Activated CD4-positive, alpha-beta memory T cell treated with anti-CD3 and anti-CD28 coated beads for 36 hours (primary cell): ENCODE data around the gene ZNF77. TPM values are rescaled to one million over a fixed set of nuclear protein-coding genes. Genes with fewer than 3 reads are reported as not detected.
"Not testable (repeated sequence)": the region's sequence is repeated elsewhere in the genome, so short reads cannot be mapped to it uniquely, and the experiment has no call there.

Source experiments
- CTCF ChIA-PET: fragments of 350-600 bp; sonication (Branson Sonifier 250); formaldehyde crosslinking; loops from one replicate; lab custom pipeline; 2021; ENCODE audit warnings: antibody characterized with exemption, inconsistent platforms; lab: Charles Lee
- POLR2A ChIA-PET: fragments of 350-600 bp; sonication (Branson Sonifier 250); formaldehyde crosslinking; loops from one replicate; lab custom pipeline; 2021; ENCODE audit warnings: antibody characterized with exemption; lab: Charles Lee
- DNase-seq: peaks from one replicate; pipeline ENCODE4 v3.0.0-alpha.2; 2020
- H3K27ac Mint-ChIP-seq: one replicate; pipeline ENCODE4 v1.8.0; 2021; ENCODE audit warnings: mixed read lengths
- H3K27me3 Mint-ChIP-seq: one replicate; pipeline ENCODE4 v1.8.0; 2021; ENCODE audit warnings: mixed read lengths
- H3K36me3 Mint-ChIP-seq: one replicate; pipeline ENCODE4 v1.8.0; 2021; ENCODE audit warnings: mixed read lengths
- H3K4me1 Mint-ChIP-seq: one replicate; pipeline ENCODE4 v1.8.0; 2021; ENCODE audit warnings: low read depth, mixed read lengths
- H3K4me3 Mint-ChIP-seq: one replicate; pipeline ENCODE4 v1.8.0; 2021; ENCODE audit warnings: mild to moderate bottlenecking, mixed read lengths
- H3K9me3 Mint-ChIP-seq: one replicate; pipeline ENCODE4 v1.8.0; 2021; ENCODE audit warnings: mixed read lengths
- intact Hi-C: fragments of 100-400 bp; cut with micrococcal nuclease; formaldehyde crosslinking; loops from one replicate; pipeline ENCODE4 v1.15.1; 2023
- total RNA-seq, 2 experiments: library from RNA; stranded (reverse); gene quantifications; one replicate each; pipeline ENCODE4 v1.2.3, GENCODE V29; 2021

The ZNF77 gene
- 1 to 10 TPM; 4.3 to 4.8 TPM for total RNA-seq

- peak within 1 kb of the TSS; percentile 96 for H3K4me3 Mint-ChIP-seq
- DNase-seq: peak; percentile 99
- no peaks in the 10 kb centered on the region for H3K27me3 Mint-ChIP-seq
- CTCF ChIA-PET: interaction anchor here (1.0 to 1.7 kb wide), 2 partner anchors 10 to 57 kb away, joined by 3 to 7 read pairs; no protein-coding TSS in a partner anchor
- peaks cover 32% of the 10 kb centered on the region for H3K4me1 Mint-ChIP-seq
- POLR2A ChIA-PET: interaction anchor here (0.6 to 0.8 kb wide), 2 partner anchors 10 to 21 kb away, joined by 3 read pairs; no protein-coding TSS in a partner anchor
- intact Hi-C loops: loop anchor here (2.0 kb wide), 1 partner anchor 44 kb away; the partner anchor contains the start of gene ZNF57
- H3K9me3 Mint-ChIP-seq: no peaks in the 10 kb centered on the region
- peak within 1 kb of the TSS; percentile 90 for H3K27ac Mint-ChIP-seq
- H3K36me3 Mint-ChIP-seq: peaks cover 8% of the 10 kb centered on the region
Observed at GRCh38 chr19:2944775-2945574, at the start of gene ZNF77. Gene ZNF77 (minus strand): TSS chr19:2944971. CDS start chr19:2944840, 131 bp downstream.

- Mint-ChIP-seq H3K4me3 (no peak overlapping the region), H3K27ac (no peak overlapping the region), H3K4me1 (no peaks in the 10 kb centered on the region), H3K36me3 (no peaks in the 10 kb centered on the region), H3K9me3 (no peaks in the 10 kb centered on the region), H3K27me3 (no peaks in the 10 kb centered on the region)
- no peak for DNase-seq
- ChIA-PET POLR2A (no interaction called here), CTCF (no interaction called here)
- intact Hi-C loops: no loop called here
Observed at GRCh38 chr19:2993579-2993978, 48.8 kb upstream of the ZNF77 start.

GRCh38 chr19:2992958-2993357, 48.2 kb upstream of the ZNF77 start:
- CTCF ChIA-PET: no interaction called here
- no peaks in the 10 kb centered on the region for H3K4me1 Mint-ChIP-seq
- no peak overlapping the region for H3K4me3 Mint-ChIP-seq
- DNase-seq: no peak
- POLR2A ChIA-PET: no interaction called here
- no peaks in the 10 kb centered on the region for H3K27me3 Mint-ChIP-seq
- intact Hi-C loops: no loop called here
- no peaks in the 10 kb centered on the region for H3K36me3 Mint-ChIP-seq
- no peaks in the 10 kb centered on the region for H3K9me3 Mint-ChIP-seq
- no peak overlapping the region for H3K27ac Mint-ChIP-seq

- H3K27ac Mint-ChIP-seq, intact Hi-C loops, H3K9me3 Mint-ChIP-seq, DNase-seq, H3K4me3 Mint-ChIP-seq, CTCF ChIA-PET, POLR2A ChIA-PET, H3K4me1 Mint-ChIP-seq, H3K27me3 Mint-ChIP-seq, H3K36me3 Mint-ChIP-seq: not testable (repeated sequence)
Observed at GRCh38 chr19:2992333-2992732, 47.6 kb upstream of the ZNF77 start.

GRCh38 chr19:2989236-2989946, 44.6 kb upstream of the ZNF77 start:
- intact Hi-C loops: no loop called here
- ChIA-PET POLR2A (no interaction called here), CTCF (interaction anchor here (1.2 kb wide), 1 partner anchor 119 kb away, joined by 3 read pairs; no protein-coding TSS in a partner anchor)
- no peaks in the 10 kb centered on the region for H3K36me3 Mint-ChIP-seq
- no peak overlapping the region for H3K4me3 Mint-ChIP-seq
- H3K9me3 Mint-ChIP-seq: no peaks in the 10 kb centered on the region
- no peaks in the 10 kb centered on the region for H3K4me1 Mint-ChIP-seq
- no peak overlapping the region for H3K27ac Mint-ChIP-seq
- no peaks in the 10 kb centered on the region for H3K27me3 Mint-ChIP-seq
- DNase-seq: no peak

GRCh38 chr19:2988568-2988967, 43.8 kb upstream of the ZNF77 start:
- no peak overlapping the region for H3K27ac Mint-ChIP-seq
- H3K36me3 Mint-ChIP-seq: no peaks in the 10 kb centered on the region
- intact Hi-C loops: no loop called here
- no peaks in the 10 kb centered on the region for H3K9me3 Mint-ChIP-seq
- H3K27me3 Mint-ChIP-seq: peaks cover 3% of the 10 kb centered on the region
- POLR2A ChIA-PET: no interaction called here
- H3K4me3 Mint-ChIP-seq: no peak overlapping the region
- DNase-seq: no peak
- CTCF ChIA-PET: no interaction called here
- peaks cover under 1% of the 10 kb centered on the region for H3K4me1 Mint-ChIP-seq

GRCh38 chr19:2987797-2988196, 43.0 kb upstream of the ZNF77 start:
- ChIA-PET POLR2A (no interaction called here), CTCF (no interaction called here)
- Mint-ChIP-seq H3K9me3 (no peaks in the 10 kb centered on the region), H3K36me3 (no peaks in the 10 kb centered on the region), H3K27me3 (peaks cover 8% of the 10 kb centered on the region), H3K4me1 (peaks cover 6% of the 10 kb centered on the region), H3K4me3 (no peak overlapping the region), H3K27ac (no peak overlapping the region)
- intact Hi-C loops: no loop called here
- DNase-seq: no peak

GRCh38 chr19:2986951-2987524, 42.3 kb upstream of the ZNF77 start:
- intact Hi-C loops: no loop called here
- CTCF ChIA-PET: no interaction called here
- H3K9me3 Mint-ChIP-seq: no peaks in the 10 kb centered on the region
- POLR2A ChIA-PET: no interaction called here
- H3K27ac Mint-ChIP-seq: no peak overlapping the region
- peaks cover 6% of the 10 kb centered on the region for H3K4me1 Mint-ChIP-seq
- no peaks in the 10 kb centered on the region for H3K36me3 Mint-ChIP-seq
- H3K4me3 Mint-ChIP-seq: no peak overlapping the region
- H3K27me3 Mint-ChIP-seq: peaks cover 10% of the 10 kb centered on the region
- no peak for DNase-seq

DNA sequence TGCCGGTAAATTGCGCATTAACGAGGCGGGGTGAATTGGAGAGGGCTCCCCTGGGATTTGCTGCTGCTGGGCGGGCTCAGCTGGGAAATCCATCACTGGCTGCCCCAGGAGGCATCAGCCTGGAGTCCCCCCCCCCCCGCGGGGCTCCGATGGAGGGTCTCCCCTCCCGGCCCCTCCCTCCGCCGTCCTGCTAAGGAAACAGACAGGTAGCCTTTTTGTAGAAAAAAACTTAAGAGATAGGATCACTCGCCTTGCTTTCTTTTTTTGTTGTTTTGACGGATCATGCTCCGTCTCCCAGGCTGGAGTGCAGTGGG, 39.4 kb upstream of the ZNF77 start:
- Mint-ChIP-seq H3K27ac (no peak overlapping the region), H3K9me3 (no peaks in the 10 kb centered on the region), H3K36me3 (no peaks in the 10 kb centered on the region), H3K4me3 (no peak overlapping the region), H3K4me1 (peaks cover 6% of the 10 kb centered on the region), H3K27me3 (peaks cover 13% of the 10 kb centered on the region)
- POLR2A ChIA-PET: no interaction called here
- no peak for DNase-seq
- intact Hi-C loops: no loop called here
- CTCF ChIA-PET: no interaction called here

DNA sequence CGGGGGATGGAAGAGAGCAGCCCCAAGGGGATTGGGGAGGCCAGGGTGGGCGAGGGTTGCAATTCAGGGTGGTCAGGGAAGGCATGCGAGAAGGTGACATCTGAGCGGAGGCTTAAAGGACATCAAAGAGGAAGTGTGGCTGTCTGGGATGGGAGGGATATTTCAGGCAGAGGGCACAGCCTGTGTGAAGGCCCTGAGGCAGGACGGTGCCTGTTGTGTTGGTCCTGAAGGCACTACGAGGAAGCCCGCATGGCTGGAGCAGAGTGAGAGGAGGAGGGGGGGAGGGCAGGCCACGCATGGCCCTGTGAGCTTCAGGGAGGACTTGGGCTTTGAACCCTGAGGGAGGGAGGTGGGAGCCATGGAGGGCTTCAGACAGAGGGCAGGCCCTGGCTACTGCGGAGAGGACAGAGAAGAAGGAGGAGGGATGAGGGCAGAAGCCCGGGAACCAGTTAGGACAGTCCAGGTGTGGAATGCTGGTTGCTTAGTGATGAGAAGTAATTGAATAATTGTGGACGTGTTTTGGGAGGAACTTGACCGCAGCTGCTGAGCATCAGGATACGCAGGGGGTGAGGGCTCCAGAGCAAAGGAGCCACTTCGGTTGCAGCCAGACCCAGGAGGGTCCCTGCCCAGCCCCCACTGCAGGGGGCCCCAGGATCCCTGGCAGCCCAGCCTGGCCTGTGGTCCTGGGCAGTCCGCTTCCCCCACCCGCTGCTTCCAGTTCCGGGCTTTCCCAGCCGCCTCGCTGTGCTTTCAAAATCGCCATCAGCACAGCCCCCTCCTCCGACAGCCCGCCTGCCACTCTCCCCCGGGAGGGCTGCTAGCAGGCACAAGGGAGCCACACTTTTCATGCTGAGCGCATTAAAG, 38.8 kb upstream of the ZNF77 start:
- intact Hi-C loops: no loop called here
- H3K4me3 Mint-ChIP-seq: no peak overlapping the region
- CTCF ChIA-PET: no interaction called here
- peaks cover 13% of the 10 kb centered on the region for H3K27me3 Mint-ChIP-seq
- H3K36me3 Mint-ChIP-seq: no peaks in the 10 kb centered on the region
- peaks cover 6% of the 10 kb centered on the region for H3K4me1 Mint-ChIP-seq
- POLR2A ChIA-PET: no interaction called here
- DNase-seq: no peak
- no peaks in the 10 kb centered on the region for H3K9me3 Mint-ChIP-seq
- no peak overlapping the region for H3K27ac Mint-ChIP-seq

DNA sequence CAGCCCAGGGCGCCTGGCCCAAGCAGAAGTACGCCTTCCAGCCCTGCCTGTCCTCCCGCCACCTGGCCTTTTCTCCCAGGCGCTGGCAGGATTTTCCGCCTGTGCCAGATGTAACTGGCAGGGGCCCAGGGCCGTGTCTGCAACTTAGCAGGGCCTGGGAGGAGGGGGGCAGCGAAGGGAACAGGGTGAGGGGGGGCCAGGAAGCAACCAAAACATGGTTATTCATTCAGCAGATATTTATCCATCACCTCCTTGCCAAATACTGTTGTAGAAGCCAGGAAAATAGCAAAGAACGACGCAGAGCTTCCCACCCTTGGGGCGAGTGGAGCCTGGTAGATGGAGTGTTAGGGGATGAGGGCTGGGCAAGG, 38.2 kb upstream of the ZNF77 start:
- Mint-ChIP-seq H3K36me3 (no peaks in the 10 kb centered on the region), H3K27me3 (peaks cover 13% of the 10 kb centered on the region), H3K4me3 (no peak overlapping the region), H3K9me3 (no peaks in the 10 kb centered on the region), H3K27ac (no peak overlapping the region), H3K4me1 (peaks cover 6% of the 10 kb centered on the region)
- ChIA-PET CTCF (no interaction called here), POLR2A (no interaction called here)
- intact Hi-C loops: no loop called here
- no peak for DNase-seq

DNA sequence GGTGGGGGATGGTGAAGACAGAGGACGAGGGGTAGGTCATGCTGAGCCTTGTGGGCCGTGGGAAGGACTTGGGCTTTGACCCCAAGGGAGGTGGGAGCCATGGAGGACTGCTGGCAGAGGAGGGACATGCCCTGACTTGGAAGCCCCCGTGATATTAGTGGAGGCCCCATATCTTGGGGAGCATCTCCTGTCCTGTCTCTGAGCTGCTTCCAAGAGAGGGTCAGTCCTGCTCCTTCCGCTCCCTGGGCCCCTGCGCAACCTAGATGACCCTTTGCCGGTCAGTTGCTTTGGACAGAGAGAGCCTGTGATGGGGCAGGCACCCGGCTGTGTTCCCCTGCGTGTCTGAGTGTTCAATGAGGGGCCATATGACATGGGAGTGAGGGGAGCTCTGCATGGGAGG, 37.8 kb upstream of the ZNF77 start:
- no peaks in the 10 kb centered on the region for H3K9me3 Mint-ChIP-seq
- CTCF ChIA-PET: no interaction called here
- peaks cover 6% of the 10 kb centered on the region for H3K4me1 Mint-ChIP-seq
- no peaks in the 10 kb centered on the region for H3K36me3 Mint-ChIP-seq
- no peak for DNase-seq
- no peak overlapping the region for H3K4me3 Mint-ChIP-seq
- intact Hi-C loops: no loop called here
- POLR2A ChIA-PET: no interaction called here
- H3K27ac Mint-ChIP-seq: no peak overlapping the region
- H3K27me3 Mint-ChIP-seq: peaks cover 13% of the 10 kb centered on the region
